Measurements from ENCODE around the gene PNPLA7.

PNPLA7 gene

DNA sequence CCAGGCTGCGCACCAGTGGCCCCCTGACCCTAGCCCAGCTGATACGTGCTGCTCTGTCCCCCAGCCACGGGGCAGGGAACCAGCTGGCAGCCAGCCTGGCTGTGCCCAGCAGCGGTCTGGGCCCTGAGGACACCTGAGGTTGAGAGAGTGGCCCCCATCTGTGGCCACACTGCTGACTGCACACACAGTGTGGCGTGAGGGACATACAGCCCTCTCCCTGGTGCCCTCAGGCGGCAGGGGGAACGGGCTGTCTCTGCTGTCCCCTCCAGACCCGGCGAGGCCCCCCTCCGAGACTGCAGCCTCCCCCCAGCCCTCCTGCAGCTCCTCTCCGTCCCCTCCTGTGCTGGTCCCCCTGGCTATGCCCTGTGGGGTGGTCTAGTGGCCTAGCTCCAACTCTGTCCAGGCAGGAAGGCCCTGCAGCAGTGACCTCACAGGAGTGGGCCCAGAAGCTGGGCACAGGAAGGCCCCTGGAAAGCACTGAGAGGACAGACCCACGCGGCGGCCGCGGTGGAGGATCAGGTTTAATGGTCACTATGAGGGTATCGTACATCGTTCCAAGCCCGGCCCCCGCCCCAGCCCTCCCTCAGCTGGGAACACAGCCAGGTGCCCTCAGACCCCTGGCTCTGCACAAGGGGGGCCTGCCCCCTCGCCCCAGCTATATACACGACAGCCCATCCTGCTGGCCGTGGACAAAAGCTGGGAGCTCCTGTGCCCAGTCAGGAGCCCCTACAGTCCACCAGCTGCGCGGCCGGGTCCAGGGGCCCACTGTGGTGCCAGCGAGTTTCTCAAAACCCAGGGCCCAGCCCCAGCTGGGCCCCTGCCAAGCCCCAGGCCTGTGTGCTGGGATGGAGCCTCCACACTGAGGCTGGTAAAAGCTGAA, 102.2 kb downstream of the PNPLA7 start:
- DNase-seq, result no peak

DNA sequence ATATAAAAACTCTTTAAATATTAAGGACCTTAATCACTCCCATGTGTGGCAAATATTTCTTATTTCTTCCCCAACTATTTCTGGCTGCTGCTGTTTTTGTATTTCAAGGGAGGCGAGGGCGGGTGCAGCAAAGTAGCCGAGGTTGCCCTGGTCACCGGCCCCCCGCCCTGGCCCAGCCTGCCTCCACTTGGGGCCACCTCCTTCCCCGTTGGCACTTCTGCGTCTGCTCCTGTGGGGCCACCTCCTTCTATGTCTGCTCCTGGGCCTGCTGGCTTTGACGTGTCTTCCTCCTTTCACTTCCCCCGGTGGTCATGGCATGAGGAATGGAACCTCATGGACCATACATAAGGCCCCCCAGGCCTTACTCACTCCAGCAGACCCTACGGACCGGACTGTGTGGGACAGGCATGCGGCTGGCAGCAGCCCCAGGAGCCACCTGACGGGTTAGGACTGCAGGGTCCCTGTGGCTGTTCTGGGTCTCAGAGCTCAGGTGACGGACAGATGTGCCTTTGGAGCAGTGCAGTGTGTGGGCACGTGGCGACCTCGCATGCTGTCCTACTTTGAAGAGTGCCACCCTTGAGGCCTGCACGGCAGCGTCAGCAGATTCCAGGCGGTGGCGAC, 103.2 kb downstream of the PNPLA7 start:
- no peak for DNase-seq

DNA sequence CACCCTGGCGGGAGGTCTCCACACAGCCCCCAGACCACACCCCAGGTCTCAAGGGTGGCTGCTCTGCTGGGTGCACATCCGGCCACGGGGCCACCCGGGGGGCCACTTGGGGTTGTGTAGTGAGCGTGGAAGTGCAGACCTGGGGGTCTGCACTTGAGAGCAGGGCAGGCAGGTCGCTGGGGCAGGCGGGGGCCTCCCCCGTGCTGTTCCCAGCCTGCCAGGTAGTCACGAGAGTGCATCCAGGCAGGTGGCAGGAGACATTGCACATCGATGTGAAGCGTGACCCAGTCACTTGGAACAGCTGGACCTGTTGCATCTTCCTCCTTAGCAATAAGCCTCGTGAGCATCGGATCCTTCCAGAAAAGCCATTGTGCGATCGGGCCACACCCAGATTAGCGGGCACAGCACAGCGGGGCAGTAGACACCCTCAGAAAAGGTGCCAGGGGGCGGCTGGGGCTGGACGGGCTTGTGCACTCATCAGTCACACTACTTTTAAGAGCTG, 104.2 kb downstream of the PNPLA7 start:
- no peak for DNase-seq

DNA sequence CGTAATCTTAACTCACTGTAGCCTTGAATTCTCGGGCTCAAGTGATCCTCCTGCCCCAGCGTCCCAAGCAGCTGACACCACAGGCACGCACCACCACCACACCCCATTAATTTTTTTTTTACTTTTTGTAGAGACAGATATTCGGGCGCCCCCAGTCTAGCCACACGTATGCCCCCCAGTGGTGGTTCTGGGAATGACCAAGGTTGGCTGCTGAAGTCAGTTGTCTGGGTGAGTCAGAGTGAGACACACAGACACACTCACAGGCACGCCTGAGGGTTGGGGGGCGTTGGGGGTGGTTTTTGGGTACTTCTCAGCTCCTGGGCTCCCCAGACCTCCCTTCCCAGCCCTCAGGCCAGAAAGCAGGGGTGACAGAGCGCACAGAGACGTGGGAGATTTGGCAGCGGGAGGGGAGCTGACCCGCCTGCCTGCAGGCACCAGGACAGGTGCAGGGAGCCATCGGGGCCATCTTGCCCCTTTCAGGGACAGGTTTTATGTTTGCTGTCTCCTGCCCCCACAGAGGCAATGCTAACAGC, 104.9 kb downstream of the PNPLA7 start:
- DNase-seq, result no peak

DNA sequence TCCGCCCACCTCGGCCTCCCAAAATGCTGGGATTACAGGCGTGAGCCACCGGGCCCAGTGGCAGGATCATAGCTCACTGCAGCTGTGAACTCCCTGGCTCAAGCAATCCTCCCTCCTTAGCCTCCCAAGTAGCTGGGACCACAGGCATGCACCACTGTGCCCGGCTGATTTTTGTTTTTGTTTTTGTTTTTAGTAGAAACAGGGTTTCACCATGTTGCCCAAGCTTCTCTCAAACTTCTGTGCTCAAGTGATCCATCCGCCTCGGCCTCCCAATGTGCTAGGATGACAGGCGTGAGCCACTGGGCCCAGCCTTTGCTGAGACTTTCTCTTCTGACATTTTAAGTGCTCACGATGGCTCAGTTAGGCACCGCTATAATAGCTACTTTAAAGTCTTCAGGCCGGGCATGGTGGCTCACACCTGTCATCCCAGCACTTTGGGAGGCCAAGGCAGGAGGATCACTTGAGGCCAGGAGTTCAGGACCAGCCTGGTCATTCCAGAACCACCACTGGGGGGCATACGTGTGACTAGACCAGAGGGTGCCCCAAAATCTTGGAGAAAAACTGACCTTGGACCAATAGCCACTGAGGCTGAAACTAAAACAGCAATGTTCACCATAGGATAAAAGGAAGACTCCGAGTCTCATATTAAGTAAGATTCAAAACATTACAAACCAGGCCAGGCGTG, 106.0 kb downstream of the PNPLA7 start:
- DNase-seq, result no peak

DNA sequence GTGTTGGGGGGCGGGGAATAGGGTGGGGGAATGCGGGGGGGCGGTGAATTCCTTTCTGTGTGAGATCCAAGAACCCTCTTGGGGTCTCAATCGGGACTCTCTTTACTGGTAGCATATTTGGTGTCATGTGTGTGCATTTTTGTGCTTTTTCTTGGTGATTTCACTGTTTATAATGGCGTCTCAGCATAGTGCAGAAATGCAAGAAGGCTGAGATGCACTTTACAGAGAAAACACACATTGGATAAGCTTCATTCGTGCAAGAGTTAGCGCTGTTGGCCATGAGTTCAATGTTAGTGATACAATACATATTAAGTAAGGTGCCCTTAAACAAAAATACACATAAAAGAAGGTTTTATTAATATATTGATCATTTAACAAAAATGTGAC, 108.3 kb downstream of the PNPLA7 start:
- DNase-seq, result no peak

DNA sequence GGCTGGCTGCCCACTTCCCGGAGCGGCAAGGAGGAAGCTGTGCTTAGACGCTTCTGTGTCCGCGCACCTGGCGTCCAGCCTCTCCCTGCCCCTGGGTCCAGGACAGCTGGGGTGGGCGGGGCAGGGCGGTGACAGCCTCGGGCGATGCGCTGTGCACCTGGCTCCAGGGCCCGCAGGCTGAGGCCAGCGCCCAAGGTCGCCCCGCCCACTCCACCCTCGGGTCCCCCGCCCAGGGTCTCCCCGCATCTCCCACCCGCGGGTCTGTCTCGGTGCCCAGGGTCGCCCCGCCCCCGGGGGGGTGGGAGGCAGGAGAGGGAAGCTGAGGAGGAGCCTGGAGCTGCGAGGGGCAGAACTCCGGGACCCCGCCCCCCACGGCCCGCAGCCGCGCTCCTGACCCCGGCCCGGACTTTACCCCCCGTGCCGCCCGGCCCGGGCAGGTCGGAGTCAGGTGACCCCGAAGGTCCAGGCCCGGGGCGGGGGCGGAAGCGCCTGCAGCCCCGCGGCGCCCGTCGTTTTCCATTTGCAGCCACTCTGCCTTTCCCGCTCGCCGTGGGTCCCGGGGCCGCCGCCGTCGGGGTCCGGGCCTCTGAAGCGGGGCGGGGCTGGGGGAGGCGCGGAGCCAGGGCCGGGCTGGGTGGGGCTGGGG, 108.8 kb downstream of the PNPLA7 start, which contains the start of gene ENTPD8:
Gene ENTPD8 (minus strand): TSS at position 69 of the 646 bp plus-strand sequence. CDS start 3,072 bp downstream, outside the sequence.
- DNase-seq, result no peak

DNA sequence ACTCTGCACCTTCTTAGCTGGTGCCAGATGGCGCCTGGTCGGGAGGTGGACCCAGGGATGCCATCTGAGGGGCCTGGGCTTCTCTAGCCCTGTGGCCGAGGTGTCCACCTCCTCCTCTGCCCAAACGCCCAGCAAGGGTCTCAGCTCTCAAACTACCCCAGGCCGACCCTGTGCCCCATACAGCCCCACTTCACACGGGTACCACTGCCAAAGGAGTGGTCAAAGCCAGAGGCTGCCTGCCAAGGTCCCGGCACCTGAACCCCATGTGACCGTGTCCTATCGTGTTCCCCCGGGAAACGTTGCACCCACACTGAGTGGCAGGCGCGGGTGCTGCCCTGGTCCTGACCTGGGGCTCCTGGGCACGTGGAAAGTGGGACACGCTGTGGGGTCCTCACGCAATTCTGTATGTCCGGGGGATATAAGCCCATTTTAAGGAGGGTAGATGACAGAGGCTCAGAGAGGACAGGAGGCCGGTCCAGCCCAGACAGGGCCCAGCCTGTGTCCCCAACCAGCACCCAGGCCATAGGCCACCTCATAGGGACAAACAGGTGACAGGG, 111.0 kb downstream of the PNPLA7 start:
- DNase-seq, result no peak

DNA sequence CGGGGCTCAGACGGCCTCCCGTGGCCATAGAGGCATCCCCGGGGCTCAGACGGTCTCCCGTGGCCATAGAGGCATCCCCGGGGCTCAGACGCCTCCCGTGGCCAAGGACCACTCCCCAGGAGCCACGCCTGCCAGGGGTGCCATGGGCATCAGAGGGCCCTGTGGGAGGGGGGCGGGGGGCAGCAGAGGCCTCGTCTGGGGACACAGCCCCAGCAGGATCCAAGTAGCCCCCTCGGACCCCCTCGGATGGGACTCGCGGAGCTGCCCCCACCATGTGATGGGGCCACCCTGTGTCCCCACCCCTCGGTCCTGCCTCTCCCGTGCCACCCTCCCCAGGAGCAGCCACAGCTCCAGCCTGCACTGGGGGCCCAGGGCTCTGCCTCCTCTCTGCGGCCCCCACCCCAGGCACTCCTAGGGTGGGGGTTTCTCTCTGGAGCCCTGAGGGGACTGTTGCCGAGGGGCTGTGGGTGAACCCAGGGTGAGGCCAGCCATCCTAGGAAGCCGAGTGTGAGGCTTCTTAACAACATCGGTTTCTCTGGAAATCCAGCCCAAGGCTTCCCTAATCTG, 111.5 kb downstream of the PNPLA7 start:
- no peak for DNase-seq

DNA sequence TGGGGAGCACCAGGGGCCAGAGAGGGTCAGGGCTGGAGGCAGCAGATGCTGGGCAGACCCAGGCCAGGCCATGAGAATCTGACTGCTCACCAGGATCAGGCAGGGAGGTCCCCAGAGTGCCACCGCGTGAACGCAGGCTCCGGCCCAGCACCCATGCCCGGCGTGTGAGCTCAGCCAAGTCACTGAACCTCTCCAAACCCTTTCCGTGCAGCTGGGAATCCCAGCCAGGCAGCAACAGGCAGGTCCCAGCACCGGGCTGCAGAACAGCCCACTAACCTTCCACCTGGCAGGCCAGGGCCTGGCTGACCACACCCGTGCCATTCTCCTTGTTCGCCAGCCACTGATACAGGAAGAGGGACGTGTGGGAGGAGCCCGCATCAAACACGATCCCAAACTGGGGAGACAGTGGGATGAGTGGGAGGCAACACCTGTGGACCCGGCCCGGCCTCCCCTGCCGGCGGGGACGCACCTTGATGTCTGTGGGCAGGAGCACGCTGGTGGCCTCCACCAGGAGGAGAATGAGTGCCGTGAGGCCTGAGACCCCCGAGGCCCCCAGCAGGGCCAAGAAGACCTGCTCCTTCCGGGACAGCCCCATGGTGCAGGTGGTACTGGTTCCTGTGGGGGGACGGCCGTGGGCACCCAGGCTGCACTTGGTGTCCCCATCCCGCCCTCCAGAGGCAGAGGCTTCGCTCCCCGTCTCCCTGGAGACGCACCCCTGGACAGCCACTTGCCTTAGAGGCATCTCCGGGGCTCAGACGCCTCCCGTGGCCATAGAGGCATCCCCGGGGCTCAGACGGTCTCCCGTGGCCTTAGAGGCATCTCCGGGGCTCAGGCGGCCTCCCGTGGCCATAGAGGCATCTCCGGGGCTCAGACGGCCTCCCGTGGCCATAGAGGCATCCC, 112.3 kb downstream of the PNPLA7 start:
- no peak for DNase-seq

DNA sequence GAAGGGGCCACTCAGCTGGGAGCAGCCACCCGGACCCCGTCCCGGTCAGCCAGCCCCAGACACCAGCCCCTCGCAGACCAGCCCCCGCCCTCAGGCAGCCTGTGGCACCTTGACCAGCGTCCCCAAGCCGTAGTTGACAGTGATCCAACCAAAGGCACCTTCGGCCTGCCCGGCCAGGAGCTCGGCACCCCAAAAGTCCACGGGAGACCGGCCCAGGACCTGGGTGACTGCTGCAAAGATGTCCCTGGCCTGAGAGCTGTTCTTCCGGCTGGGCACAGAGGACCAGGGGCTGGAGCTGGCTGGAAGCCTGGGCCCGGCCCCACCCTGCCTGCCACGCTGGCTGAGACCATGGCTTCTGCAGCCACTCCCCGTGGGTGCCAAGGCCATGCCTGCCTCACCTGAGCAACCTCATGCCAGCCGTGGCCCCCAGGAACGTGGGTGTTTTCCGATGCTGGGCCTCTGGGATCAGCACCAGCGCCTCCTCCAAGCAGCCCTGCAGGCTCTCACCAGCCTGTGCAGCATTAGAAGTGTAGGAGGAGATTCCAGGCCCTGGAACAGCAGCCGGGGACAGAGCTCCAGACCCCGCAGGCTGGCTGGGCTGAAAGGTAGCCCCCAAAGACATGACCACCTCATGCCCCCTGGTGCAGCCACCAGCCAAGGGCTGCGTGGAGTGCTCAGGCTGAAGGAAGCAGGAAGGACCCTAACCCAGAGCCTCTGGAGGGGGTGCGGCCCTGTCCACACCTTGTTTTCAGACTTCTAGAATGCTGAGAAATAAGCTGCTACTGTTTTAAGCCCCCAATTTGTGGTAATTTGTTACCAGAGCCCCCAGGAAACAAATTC, 113.2 kb downstream of the PNPLA7 start:
- DNase-seq, result no peak

DNA sequence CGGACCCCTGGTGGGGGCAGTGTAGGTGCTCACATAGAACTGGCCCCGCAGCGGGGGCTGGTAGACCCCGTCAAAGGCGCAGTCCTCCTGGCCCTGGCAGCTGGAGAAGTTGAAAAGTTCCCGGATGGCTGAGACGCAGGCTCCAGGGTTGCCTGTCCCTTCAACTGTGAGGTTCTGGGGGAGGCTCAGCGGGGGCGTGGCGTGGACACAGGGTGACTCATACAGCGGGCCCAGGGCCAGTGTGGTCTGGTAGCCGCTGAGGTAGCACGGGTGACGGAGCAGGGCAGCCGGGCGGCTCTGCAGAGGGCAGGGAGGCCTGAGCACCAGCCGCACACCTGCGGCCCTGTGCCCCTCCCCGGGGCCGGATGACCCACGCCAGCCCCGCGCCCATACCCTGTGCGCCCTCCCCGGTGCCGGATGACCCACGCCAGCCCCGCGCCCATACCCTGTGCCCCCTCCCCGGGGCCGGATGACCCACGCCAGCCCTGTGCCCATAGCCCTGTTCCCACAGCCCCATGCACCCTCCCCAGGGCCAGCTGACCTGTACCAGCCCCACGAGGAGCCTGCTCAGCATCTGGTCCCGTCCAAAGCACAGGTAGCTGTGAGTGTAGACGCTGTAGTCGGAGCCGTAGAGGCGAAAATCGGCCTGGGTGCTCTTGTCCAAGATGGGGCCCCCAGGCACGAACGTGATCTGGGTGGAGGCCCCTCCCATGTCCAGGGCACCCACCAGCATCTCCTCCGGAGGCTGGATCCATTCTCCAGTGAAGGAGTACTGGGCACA, 114.0 kb downstream of the PNPLA7 start:
- no peak for DNase-seq

DNA sequence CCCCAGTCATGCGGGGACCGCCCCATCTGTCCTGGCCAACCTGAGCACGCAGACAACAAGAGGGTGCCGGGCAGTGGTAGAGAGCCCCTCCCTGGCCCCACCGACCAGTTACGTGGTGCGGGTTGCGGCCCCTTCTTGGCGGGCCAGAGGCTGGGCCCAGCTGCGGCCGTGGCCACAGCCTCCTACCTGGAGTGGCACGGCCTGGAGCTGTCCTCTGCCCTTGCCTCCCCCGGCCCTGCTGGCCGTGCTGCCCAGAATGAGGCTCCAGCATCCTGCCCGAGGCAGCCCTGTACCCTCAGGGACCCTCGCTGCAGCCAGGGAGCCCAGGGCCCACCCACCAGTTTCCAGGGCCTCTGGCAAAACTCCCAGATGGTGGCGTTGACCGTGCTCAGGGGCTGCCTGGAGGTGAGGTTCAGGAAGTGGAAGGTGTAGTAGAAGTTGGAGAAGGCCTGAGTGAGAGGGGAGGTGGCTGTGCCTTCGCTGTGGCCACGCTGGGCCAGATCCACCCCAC, 114.8 kb downstream of the PNPLA7 start:
- no peak for DNase-seq

DNA sequence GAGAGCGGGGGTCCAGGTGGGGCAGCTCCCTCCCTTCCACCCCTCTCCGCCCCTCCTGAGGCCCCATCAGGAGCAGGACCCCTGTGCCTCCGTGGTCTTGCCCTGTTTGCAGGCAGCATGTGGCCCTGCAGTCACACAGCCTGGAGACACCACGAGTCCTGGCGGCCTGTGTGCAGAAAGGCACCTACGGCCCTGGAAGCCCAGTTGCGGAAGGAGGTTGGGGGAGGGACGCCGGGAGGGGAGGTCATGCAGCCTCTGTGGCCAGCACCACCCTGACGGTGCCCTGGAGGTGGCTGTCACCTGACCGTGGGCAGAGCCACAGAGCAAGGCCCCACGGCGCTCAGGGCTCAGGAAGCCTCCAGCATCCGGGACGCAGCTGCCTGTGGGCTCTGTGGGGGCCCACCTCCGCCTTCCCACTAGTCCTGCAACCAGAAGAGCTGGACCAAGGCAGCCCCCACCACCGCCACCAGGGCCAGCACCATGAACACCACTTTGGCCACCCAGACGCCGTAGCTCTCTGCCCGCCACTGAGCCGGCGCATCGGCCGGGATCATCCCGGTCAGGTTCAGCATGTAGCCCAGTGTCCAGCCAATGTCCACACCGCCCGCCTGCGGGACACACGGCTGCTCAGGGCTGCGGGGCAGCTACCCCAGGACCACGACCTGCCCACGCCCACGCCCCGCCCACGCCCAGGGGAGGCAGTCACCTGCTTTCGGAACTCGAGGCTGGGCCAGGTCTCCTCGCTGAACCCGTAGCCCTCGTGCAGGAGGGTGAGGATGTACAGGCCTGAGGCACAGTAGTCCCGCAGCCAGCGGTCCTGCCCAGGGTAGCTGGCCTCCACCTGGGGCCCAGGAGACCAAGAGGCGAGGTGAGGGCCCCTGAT, 115.5 kb downstream of the PNPLA7 start:
- DNase-seq, result no peak

DNA sequence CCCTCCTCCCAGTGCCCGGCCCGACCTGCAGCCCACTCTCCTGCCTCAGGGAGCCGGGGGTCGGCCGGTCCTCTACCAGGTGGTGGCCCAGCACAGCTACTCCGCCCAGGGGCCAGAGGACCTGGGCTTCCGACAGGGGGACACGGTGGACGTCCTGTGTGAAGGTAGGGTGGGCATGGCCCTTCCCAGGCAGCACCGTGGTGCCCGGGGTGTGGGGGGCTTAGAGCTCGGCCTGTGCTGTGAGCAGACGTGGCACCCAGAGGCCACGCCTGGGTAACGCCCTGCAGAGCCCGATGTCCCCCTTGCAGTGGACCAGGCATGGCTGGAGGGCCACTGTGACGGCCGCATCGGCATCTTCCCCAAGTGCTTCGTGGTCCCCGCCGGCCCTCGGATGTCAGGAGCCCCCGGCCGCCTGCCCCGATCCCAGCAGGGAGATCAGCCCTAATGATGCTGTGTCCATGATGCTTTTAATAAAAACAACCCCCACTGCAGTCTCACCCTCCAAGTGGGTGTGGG, 116.2 kb downstream of the PNPLA7 start:
- DNase-seq, result no peak

DNA sequence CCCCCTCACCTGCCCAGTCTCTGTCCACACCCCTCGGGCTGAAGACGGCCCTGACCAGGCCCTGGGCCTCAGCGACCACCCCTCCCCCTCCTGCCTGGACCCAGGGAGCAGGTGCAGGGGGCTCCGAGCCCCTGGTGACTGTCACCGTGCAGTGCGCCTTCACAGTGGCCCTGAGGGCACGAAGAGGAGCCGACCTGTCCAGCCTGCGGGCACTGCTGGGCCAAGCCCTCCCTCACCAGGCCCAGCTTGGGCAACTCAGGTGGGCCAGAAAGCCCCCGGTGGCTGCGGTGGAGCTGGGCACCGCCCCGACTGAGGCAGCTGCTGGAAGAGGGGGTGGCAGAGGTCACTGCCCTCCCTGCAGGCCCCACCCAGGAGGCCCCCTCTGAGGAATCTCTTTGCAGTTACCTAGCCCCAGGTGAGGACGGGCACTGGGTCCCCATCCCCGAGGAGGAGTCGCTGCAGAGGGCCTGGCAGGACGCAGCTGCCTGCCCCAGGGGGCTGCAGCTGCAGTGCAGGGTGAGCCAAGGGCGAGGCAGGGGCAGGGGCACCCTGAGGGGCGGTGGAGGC, 116.8 kb downstream of the PNPLA7 start:
- no peak for DNase-seq

DNA sequence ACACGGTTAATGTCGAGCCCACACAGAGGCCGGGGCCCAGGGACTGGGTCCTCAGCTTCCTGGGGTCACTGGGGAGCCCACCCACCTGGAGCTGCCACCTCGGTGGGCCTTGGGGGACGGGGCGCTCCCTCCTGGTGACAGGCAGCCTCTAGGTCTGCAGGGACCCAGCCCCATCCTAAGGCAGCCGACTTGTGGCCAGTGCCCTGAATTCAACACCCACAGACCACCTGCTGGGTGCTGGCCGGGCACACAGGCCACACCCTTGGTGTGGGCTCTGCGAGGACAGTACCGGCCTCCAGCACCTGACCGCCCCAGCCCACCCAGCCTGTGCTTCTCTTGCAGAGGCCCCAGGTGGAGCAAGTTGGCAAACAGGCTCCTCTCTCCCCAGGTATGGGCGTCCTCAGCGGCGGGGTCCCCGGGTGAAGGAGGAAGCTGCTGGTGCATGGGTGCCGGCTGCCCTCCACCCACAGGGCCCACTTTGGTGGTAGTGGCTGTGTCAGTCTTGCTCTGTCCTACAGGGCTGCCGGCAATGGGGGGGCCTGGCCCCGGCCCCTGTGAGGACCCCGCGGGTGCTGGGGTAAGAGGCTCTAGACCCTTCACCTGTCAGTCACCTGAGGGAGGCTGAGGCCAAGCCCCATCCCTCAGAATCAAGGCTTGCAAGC, 117.4 kb downstream of the PNPLA7 start:
- DNase-seq, result no peak
